ENCODE measurements around the gene C19orf12. TPM values are rescaled to one million over a fixed set of nuclear protein-coding genes. Genes with fewer than 3 reads are reported as not detected.

C19orf12 gene
- total RNA-seq, 1 experiment from 2014 or later, result 17.5 TPM

- Histone ChIP-seq H4K91ac (ENCODE audit: insufficient read length, low read depth, low read length) (no peak overlapping the region), H4K20me1 (ENCODE audit: control insufficient read depth, insufficient read depth, insufficient read length) (no peaks in the 10 kb centered on the region), H2BK15ac (ENCODE audit: low read depth, low read length) (no peak overlapping the region), H2BK12ac (ENCODE audit: insufficient read length, low read depth, low read length) (no peak overlapping the region), H3T11ph (ENCODE audit: low read length) (no peak overlapping the region), H3K14ac (ENCODE audit: insufficient read depth, low read length) (no peak overlapping the region), H2BK5ac (ENCODE audit: insufficient read length, low read length) (no peak overlapping the region), H3K79me2 (ENCODE audit: insufficient read depth, low read length) (no peaks in the 10 kb centered on the region), H2AK5ac (ENCODE audit: insufficient read length, low read length) (no peak overlapping the region), H2BK20ac (ENCODE audit: low read depth, low read length, poor library complexity, severe bottlenecking) (no peak overlapping the region), H4K8ac (replicated peaks; ENCODE audit: insufficient read length, low read depth, low read length) (no peak overlapping the region), H3K4ac (ENCODE audit: low read depth, low read length) (no peak overlapping the region), H2AFZ (ENCODE audit: low read length) (no peak overlapping the region), H3K23me2 (ENCODE audit: insufficient read length, low read depth, low read length, poor library complexity, severe bottlenecking) (no peaks in the 10 kb centered on the region), H3K9me3 (ENCODE audit: control insufficient read depth, low read depth, low read length) (no peaks in the 10 kb centered on the region), H3K27ac (ENCODE audit: insufficient read length, low read depth, low read length) (no peak overlapping the region), H3K79me1 (ENCODE audit: insufficient read depth, low read depth, low read length, poor library complexity, severe bottlenecking) (no peaks in the 10 kb centered on the region), H2BK120ac (ENCODE audit: low read depth, low read length, poor library complexity, severe bottlenecking) (no peak overlapping the region), H3K56ac (ENCODE audit: insufficient read length, low read depth, low read length) (no peak overlapping the region), H3K4me1 (ENCODE audit: insufficient read depth, low read length) (no peaks in the 10 kb centered on the region), H3K18ac (ENCODE audit: insufficient read length, low read depth, low read length) (no peak overlapping the region), H3K23ac (ENCODE audit: insufficient read length, low read depth, low read length) (no peak overlapping the region), H3K9ac (ENCODE audit: extremely low read depth, insufficient read length, low read length) (no peak overlapping the region), H3K4me2 (ENCODE audit: insufficient read depth, insufficient read length, low read length) (no peak overlapping the region), H4K5ac (ENCODE audit: insufficient read length, low read depth, low read length) (no peak overlapping the region), H3K27me3 (ENCODE audit: insufficient read depth, low read length) (no peaks in the 10 kb centered on the region)
- TF ChIP-seq CTCF (conservative IDR thresholded peaks at IDR 0.05), result no peak
- Mint-ChIP-seq H3K4me3 (no peak overlapping the region), H3K27ac (no peak overlapping the region; a peak in 1 of 7 replicates), H3K27me3 (ENCODE audit: low read depth) (no peaks in the 10 kb centered on the region), H3K4me1 (peaks cover 8 to 11% of the 10 kb centered on the region in 2 experiments), H3K9me3 (no peaks in the 10 kb centered on the region), H3K36me3 (ENCODE audit: insufficient read depth in 1 of 3, low read depth in 3 of 3) (peaks cover 0 to 6% (median 0%) of the 10 kb centered on the region in 3 experiments; a peak in 1 of 7 replicates)
- no CpG with 5 or more reads among the region's 9 CpGs for WGBS (ENCODE audit: extremely low coverage, insufficient read length, low lambda C conversion rate)
- no peak for DNase-seq
Observed at GRCh38 chr19:29679598-29680210, 35.4 kb downstream of the C19orf12 start.
